Cardiac fibroblast (primary cell): Measurements from ENCODE around the gene TUBA1C.
"Not testable (repeated sequence)": the region's sequence is repeated elsewhere in the genome, so short reads cannot be mapped to it uniquely, and the experiment has no call there.

ENCODE experiments used
- DNase-seq, 2 donors: peaks; one replicate each; pipeline versions ENCODE4 v3.0.0 to v3.0.0-alpha.2; 2010; ENCODE audit warnings: low read depth in 2 of 2
- H3K4me3 ChIP-seq, 2 donors: replicated peaks in 1 of 2; 1 replicate in 1 of 2; 2 replicates in 1 of 2; pipeline ENCODE4 v1.5.1; 2011; ENCODE audit warnings: low read depth in 2 of 2, low read length in 2 of 2, mild to moderate bottlenecking in 2 of 2, moderate library complexity in 1 of 2
- CTCF ChIP-seq: IDR thresholded peaks from one replicate; pipeline ENCODE4 v1.5.1; 2011; ENCODE audit warnings: low read depth, mild to moderate bottlenecking, low read length, inconsistent platforms

The TUBA1C gene

GRCh38 chr12:49233842-49234526 lies 30.9 kb upstream of the TUBA1C start:
- H3K4me3 ChIP-seq: no peak overlapping the region
- DNase-seq: no peak
- TF ChIP-seq CTCF: no peak

GRCh38 chr12:49236423-49236822 lies 28.5 kb upstream of the TUBA1C start:
- no peak overlapping the region for H3K4me3 ChIP-seq
- no peak for TF ChIP-seq CTCF
- no peak for DNase-seq

DNA sequence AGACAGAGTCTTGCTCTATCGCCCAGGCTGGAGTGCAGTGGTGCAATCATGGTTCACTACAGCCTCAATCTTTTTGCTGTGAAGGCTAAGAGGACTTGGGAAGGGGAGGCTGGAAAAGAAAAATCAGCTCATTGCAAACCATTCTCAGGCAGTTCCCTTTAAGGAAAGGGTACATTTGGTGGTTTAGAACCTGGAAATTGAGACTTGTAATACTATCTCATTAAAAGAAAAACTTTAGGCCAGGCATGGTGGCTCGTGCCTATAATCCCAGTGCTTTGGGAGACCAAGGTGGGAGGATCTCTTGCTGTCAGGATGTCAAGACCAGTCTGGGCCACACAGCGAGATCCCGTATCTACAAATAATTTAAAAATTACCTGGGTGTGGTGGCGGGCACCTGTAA lies 21.3 kb upstream of the TUBA1C start:
- no peak overlapping the region for H3K4me3 ChIP-seq
- TF ChIP-seq CTCF: no peak
- no peak for DNase-seq

- no peak overlapping the region for H3K4me3 ChIP-seq
- TF ChIP-seq CTCF: no peak
- peak; percentile 44 to 73 for DNase-seq
Observed at GRCh38 chr12:49244176-49244575, 20.7 kb upstream of the TUBA1C start.

DNA sequence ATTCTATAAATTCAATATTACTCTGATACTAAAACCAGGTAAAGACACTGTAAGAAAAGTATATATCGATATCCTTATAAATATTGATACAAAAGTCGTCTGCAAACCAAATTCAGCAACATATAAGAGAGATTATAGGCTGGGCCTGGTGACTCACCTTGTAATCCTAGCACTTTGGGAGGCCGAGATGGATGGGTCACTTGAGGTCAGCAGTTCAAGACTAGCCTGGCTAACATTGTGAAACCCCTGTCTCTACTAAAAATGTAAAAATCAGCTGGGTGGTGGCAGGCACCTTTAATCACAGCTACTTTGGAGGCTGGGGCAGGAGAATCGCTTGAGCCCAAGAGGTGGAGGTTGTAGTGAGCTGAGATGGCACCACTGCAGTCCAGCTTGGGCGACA lies 13.5 kb upstream of the TUBA1C start:
- no peak for DNase-seq
- no peak overlapping the region for H3K4me3 ChIP-seq
- TF ChIP-seq CTCF: no peak

- H3K4me3 ChIP-seq: no peak overlapping the region
- no peak for TF ChIP-seq CTCF
- DNase-seq: no peak
Observed at GRCh38 chr12:49253033-49253623, 11.8 kb upstream of the TUBA1C start.

DNA sequence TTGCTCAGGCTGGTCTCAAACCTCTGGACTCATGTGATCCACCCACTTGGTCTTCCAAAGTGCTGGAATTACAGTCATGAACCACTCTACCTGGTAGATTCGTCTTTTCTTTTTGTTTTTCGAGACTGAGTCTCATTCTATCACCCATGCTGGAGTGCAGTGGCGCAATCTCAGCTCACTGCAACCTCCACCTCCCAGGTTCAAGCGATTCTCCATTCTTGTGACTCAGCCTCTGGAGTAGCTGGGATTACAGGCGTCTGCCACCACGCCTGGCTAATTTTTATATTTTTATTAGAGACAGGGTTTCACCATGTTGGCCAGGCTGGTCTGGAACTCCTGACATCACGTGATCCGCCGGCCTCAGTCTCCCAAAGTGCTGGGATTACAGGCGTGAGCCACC lies 9.4 kb upstream of the TUBA1C start:
- H3K4me3 ChIP-seq, DNase-seq: not testable (repeated sequence)
